HFFc6 (cell line): ENCODE measurements around the gene GARRE1. TPM values are rescaled to one million over a fixed set of nuclear protein-coding genes. Genes with fewer than 3 reads are reported as not detected.
A peak's percentile ranks its signal among the peaks of the same experiment; 100 is the strongest.
"Not testable (repeated sequence)": the region's sequence is repeated elsewhere in the genome, so short reads cannot be mapped to it uniquely, and the experiment has no call there.

Experiments used
- DNase-seq: peaks from one replicate; pipeline ENCODE4 v3.0.0-alpha.2; 2018
- H3K27ac Mint-ChIP-seq: 2 replicates; pipeline ENCODE4 v1.8.0; 2020; ENCODE audit warnings: mild to moderate bottlenecking, mixed read lengths
- H3K27me3 Mint-ChIP-seq: 2 replicates; pipeline ENCODE4 v1.8.0; 2021; ENCODE audit warnings: mild to moderate bottlenecking, moderate library complexity, mixed read lengths; ENCODE audit not compliant: insufficient read depth
- H3K36me3 Mint-ChIP-seq: 2 replicates; pipeline ENCODE4 v1.8.0; 2021; ENCODE audit warnings: low read depth, mixed read lengths
- H3K4me1 Mint-ChIP-seq: 2 replicates; pipeline ENCODE4 v1.8.0; 2020; ENCODE audit warnings: low read depth, mixed read lengths
- H3K4me3 Mint-ChIP-seq: 2 replicates; pipeline ENCODE4 v1.8.0; 2020; ENCODE audit warnings: mild to moderate bottlenecking, moderate library complexity, mixed read lengths
- H3K9me3 Mint-ChIP-seq: 2 replicates; pipeline ENCODE4 v1.8.0; 2020; ENCODE audit warnings: mild to moderate bottlenecking, mixed read lengths
- total RNA-seq, 6 experiments: library from RNA; stranded (reverse); fragmentation: NEBNext Ultra II Directional; extraction: Animal tissue kit (Norgen Biotek cat#: 25700); gene quantifications; 2 replicates in 1 of 6; 3 replicates in 5 of 6; pipeline ENCODE4 v1.2.3, GENCODE V29; 2021
- TF ChIP-seq, protein P1 (sequence below): fragments of 200-600 bp; sonication (generic); IDR thresholded peaks from 2 replicates; pipeline ENCODE4 v1.5.0; 2021; ENCODE audit warnings: antibody characterized with exemption, mild to moderate bottlenecking

GARRE1 gene
- total RNA-seq, 6 experiments from 2014 or later, result 16.2 to 26.0 (median 22.7) TPM

DNA sequence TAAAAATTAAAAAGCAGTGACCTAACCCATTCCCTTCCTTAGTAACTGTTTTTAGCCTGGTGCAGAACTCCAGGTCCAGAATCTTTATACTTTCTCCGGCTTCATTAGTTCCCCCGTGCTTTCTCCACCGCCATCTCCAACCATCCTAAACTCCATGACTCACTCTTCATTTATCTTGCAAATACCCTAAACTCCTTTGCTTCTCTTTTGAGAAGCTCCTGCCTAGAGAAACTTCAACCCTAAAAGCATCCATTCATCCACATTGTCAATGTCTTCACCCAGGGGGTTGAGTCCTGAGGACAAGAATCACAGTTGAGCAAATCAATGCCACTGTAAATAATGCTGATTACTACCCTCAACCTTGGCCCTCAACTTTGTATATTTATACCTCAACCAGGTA is 17.1 kb upstream of the GARRE1 start:
- peaks cover 19% of the 10 kb centered on the region for H3K36me3 Mint-ChIP-seq
- H3K9me3 Mint-ChIP-seq, result no peaks in the 10 kb centered on the region
- DNase-seq, result no peak
- TF ChIP-seq, protein P1, sequence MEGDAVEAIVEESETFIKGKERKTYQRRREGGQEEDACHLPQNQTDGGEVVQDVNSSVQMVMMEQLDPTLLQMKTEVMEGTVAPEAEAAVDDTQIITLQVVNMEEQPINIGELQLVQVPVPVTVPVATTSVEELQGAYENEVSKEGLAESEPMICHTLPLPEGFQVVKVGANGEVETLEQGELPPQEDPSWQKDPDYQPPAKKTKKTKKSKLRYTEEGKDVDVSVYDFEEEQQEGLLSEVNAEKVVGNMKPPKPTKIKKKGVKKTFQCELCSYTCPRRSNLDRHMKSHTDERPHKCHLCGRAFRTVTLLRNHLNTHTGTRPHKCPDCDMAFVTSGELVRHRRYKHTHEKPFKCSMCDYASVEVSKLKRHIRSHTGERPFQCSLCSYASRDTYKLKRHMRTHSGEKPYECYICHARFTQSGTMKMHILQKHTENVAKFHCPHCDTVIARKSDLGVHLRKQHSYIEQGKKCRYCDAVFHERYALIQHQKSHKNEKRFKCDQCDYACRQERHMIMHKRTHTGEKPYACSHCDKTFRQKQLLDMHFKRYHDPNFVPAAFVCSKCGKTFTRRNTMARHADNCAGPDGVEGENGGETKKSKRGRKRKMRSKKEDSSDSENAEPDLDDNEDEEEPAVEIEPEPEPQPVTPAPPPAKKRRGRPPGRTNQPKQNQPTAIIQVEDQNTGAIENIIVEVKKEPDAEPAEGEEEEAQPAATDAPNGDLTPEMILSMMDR, result no peak
- no peak overlapping the region for H3K4me3 Mint-ChIP-seq
- no peak overlapping the region; the same call in 1 of the 2 replicates for H3K27ac Mint-ChIP-seq
- H3K27me3 Mint-ChIP-seq, result peaks cover 7% of the 10 kb centered on the region
- H3K4me1 Mint-ChIP-seq, result peaks cover 41% of the 10 kb centered on the region

DNA sequence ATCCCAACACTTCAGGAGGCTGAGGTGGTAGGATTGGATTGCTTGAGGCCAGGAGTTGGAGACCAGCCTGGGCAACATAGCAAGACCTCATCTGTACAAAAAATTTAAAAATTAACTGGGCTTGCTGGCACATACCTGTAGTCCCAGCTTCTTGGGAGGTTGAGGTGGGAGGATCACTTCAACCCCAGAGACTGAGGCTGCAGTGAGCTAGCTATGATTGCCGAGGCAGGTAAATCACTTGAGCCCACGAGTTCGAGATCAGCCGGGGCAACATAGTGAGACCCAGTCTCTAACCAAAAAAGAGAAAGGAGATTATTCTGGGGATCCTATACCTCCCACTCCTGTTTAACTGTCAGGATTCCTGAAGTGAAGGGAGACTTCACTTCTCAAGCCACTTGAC is 16.4 kb upstream of the GARRE1 start:
- peaks cover 7% of the 10 kb centered on the region for H3K27me3 Mint-ChIP-seq
- no peaks in the 10 kb centered on the region for H3K9me3 Mint-ChIP-seq
- DNase-seq, result no peak
- H3K36me3 Mint-ChIP-seq, result peaks cover 19% of the 10 kb centered on the region
- no peak overlapping the region for H3K27ac Mint-ChIP-seq
- peaks cover 35% of the 10 kb centered on the region for H3K4me1 Mint-ChIP-seq
- H3K4me3 Mint-ChIP-seq, result no peak overlapping the region
- TF ChIP-seq, protein P1, result no peak

GRCh38 chr19:34241513-34242337 is 12.6 kb upstream of the GARRE1 start:
- H3K4me1 Mint-ChIP-seq, result peaks cover 31% of the 10 kb centered on the region
- no peak overlapping the region for H3K27ac Mint-ChIP-seq
- peaks cover 4% of the 10 kb centered on the region for H3K27me3 Mint-ChIP-seq
- no peak for DNase-seq
- H3K9me3 Mint-ChIP-seq, result no peaks in the 10 kb centered on the region
- H3K4me3 Mint-ChIP-seq, result no peak overlapping the region
- TF ChIP-seq, protein P1, result peak; percentile 42
- peaks cover 7% of the 10 kb centered on the region; the same call in 1 of the 2 replicates for H3K36me3 Mint-ChIP-seq

- peaks cover 21% of the 10 kb centered on the region for H3K4me1 Mint-ChIP-seq
- not testable (repeated sequence) for H3K36me3 Mint-ChIP-seq, H3K27me3 Mint-ChIP-seq, H3K27ac Mint-ChIP-seq, H3K9me3 Mint-ChIP-seq, H3K4me3 Mint-ChIP-seq
- peak; percentile 51 for DNase-seq
Measured at GRCh38 chr19:34243138-34243875, 11.0 kb upstream of the GARRE1 start.

GRCh38 chr19:34243876-34244578 is 10.3 kb upstream of the GARRE1 start:
- TF ChIP-seq, protein P1, result no peak
- no peaks in the 10 kb centered on the region for H3K36me3 Mint-ChIP-seq
- H3K9me3 Mint-ChIP-seq, result no peaks in the 10 kb centered on the region
- no peak overlapping the region; the same call in 1 of the 2 replicates for H3K27ac Mint-ChIP-seq
- no peak for DNase-seq
- peaks cover 21% of the 10 kb centered on the region for H3K4me1 Mint-ChIP-seq
- H3K4me3 Mint-ChIP-seq, result no peak overlapping the region
- peaks cover 4% of the 10 kb centered on the region for H3K27me3 Mint-ChIP-seq
